ENCODE measurements around the gene GORASP1. TPM values are rescaled to one million over a fixed set of nuclear protein-coding genes. Genes with fewer than 3 reads are reported as not detected.

GORASP1 gene
- total and polyA plus RNA-seq, 11 donors, result 19.9 to 52.5 (median 42.3) TPM

GRCh38 chr3:39112113-39112512 is 4.7 kb upstream of the GORASP1 start:
- Histone ChIP-seq H3K27me3 (no peaks in the 10 kb centered on the region), H3K4me1 (peaks cover 0 to 15% (median 6%) of the 10 kb centered on the region in 12 donors), H3K27ac (no peak overlapping the region), H3K36me3 (peaks cover 0 to 8% (median 0%) of the 10 kb centered on the region in 9 donors), H3K4me3 (no peak overlapping the region), H3K9me3 (no peaks in the 10 kb centered on the region)
- ATAC-seq (no peak), DNase-seq (no peak)
- intact Hi-C loops (cut with DNase I), result loop anchor here in 1 of 10 donors (10.0 kb wide), 1 partner anchor 273 kb away; the partner anchor contains the start of gene SLC25A38
- WGBS, 4 donors, result 90 to 95% (median 92%) methylated on average over 3 of the region's 3 CpGs
- no peak for TF ChIP-seq CTCF (IDR thresholded peaks at IDR 0.05)
- no peak for TF ChIP-seq POLR2A (IDR thresholded peaks at IDR 0.05)

- no peak for TF ChIP-seq POLR2A (IDR thresholded peaks at IDR 0.05)
- no peak for TF ChIP-seq CTCF (IDR thresholded peaks at IDR 0.05)
- Histone ChIP-seq H3K27ac (no peak overlapping the region), H3K27me3 (no peaks in the 10 kb centered on the region), H3K4me1 (peaks cover 6 to 30% (median 21%) of the 10 kb centered on the region in 12 donors), H3K9me3 (no peaks in the 10 kb centered on the region), H3K4me3 (no peak overlapping the region), H3K36me3 (peaks cover 0 to 7% (median 0%) of the 10 kb centered on the region in 9 donors)
- 77 to 100% (median 86%) methylated on average over 1 to 2 of the region's 2 CpGs for WGBS, 4 donors
- no peak for ATAC-seq
- no peak for DNase-seq
- intact Hi-C loops (cut with DNase I), result loop anchor here in 1 of 10 donors (10.0 kb wide), 1 partner anchor 275 kb away; the partner anchor contains the start of gene SLC25A38
These were observed 2.7 kb upstream of the GORASP1 start for GRCh38 chr3:39110041-39110639.

- H3K4me3 ChIP-seq, result no peak overlapping the region
- peaks cover 6 to 39% (median 31%) of the 10 kb centered on the region in 12 donors for H3K4me1 ChIP-seq
- no peak overlapping the region for H3K27ac ChIP-seq
- TF ChIP-seq CTCF (IDR thresholded peaks at IDR 0.05) (no peak), POLR2A (IDR thresholded peaks at IDR 0.05) (no peak)
- intact Hi-C loops (cut with DNase I), result loop anchor here in 6 of 10 donors (5.0 to 10.0 kb wide), 6 partner anchors 38 to 276 kb away; partner anchors contain the start of genes SLC25A38 (in 2 of the 6), SCN11A (in 1 of the 6) and WDR48 (in 1 of the 6)
- H3K9me3 ChIP-seq, result no peaks in the 10 kb centered on the region
- no peaks in the 10 kb centered on the region for H3K27me3 ChIP-seq
- H3K36me3 ChIP-seq, result peaks cover 0 to 7% (median 0%) of the 10 kb centered on the region in 9 donors
- DNase-seq (no peak), ATAC-seq (no peak)
- 86 to 89% (median 87%) methylated on average over 5 of the region's 5 CpGs for WGBS, 4 donors
These were observed 1.7 kb upstream of the GORASP1 start for GRCh38 chr3:39109086-39109485.

- 40 to 69% (median 55%) methylated on average over 2 of the region's 2 CpGs for WGBS, 4 donors
- intact Hi-C loops (cut with DNase I), result loop anchor here in 6 of 10 donors (5.0 to 10.0 kb wide), 6 partner anchors 39 to 277 kb away; partner anchors contain the start of genes SLC25A38 (in 2 of the 6), SCN11A (in 1 of the 6) and WDR48 (in 1 of the 6)
- no peak for TF ChIP-seq CTCF (IDR thresholded peaks at IDR 0.05)
- no peak for TF ChIP-seq POLR2A (IDR thresholded peaks at IDR 0.05)
These were observed 828 bp upstream of the GORASP1 start for GRCh38 chr3:39108200-39108710.

More at GRCh38 chr3:39108200-39108710, 828 bp upstream of the GORASP1 start:
- H3K4me1 ChIP-seq, result peaks cover 6 to 46% (median 39%) of the 10 kb centered on the region in 12 donors
- no peaks in the 10 kb centered on the region for H3K9me3 ChIP-seq
- no peak for ATAC-seq
- H3K27me3 ChIP-seq, result no peaks in the 10 kb centered on the region
- peak in 1 of 5 donors; percentile 3 for DNase-seq
- peak overlapping the region in 10 of 12 donors; percentile 93 to 99 (median 97) for H3K27ac ChIP-seq
- peak overlapping the region; percentile 64 to 99 (median 94) for H3K4me3 ChIP-seq
- H3K36me3 ChIP-seq, result peaks cover 0 to 7% (median 0%) of the 10 kb centered on the region in 9 donors
